Peyer's patch (tissue), 4 donors: Measurements from ENCODE around the gene ALPI. TPM values are rescaled to one million over a fixed set of nuclear protein-coding genes. Genes with fewer than 3 reads are reported as not detected.

Experiments used
- DNase-seq, 3 donors: peaks; one replicate each; pipeline ENCODE4 v3.0.0-alpha.2; 2017 to 2019
- H3K27ac ChIP-seq, 4 donors: fragments of 200-600 bp; sonication (generic); one replicate each; pipeline ENCODE4 v1.5.1; 2016 to 2019
- H3K27me3 ChIP-seq, 2 donors: fragments of 200-600 bp; sonication (generic); one replicate each; pipeline ENCODE4 v1.5.1; 2019
- H3K36me3 ChIP-seq, 3 donors: fragments of 200-600 bp; sonication (generic); one replicate each; pipeline ENCODE4 v1.5.1; 2016 to 2019
- H3K4me1 ChIP-seq, 4 donors: fragments of 200-600 bp; sonication (generic); one replicate each; pipeline ENCODE4 v1.5.1; 2016 to 2019
- H3K4me3 ChIP-seq, 4 donors: fragments of 200-600 bp; sonication (generic); 1 replicate in 3 of 4; 2 replicates in 1 of 4; pipeline ENCODE4 v1.5.1; 2016 to 2019; ENCODE audit warnings: mild to moderate bottlenecking in 1 of 4
- H3K9me3 ChIP-seq, 4 donors: fragments of 200-600 bp; sonication (generic); one replicate each; pipeline ENCODE4 v1.5.1; 2016 to 2019; ENCODE audit warnings: mild to moderate bottlenecking in 1 of 4
- POLR2A ChIP-seq, 2 donors: fragments of 450-650 bp; IDR thresholded peaks; one replicate each; pipeline ENCODE4 v1.5.1; 2017; ENCODE audit warnings: antibody characterized with exemption in 2 of 2, mild to moderate bottlenecking in 2 of 2, moderate library complexity in 2 of 2
- total RNA-seq, 4 donors: library from RNA; depleted of rRNA; stranded (reverse); fragments of >200 nt; gene quantifications; one replicate each; pipeline ENCODE4 v1.1.0, GENCODE V29; 2016
- TF ChIP-seq, protein P1 (sequence below), 6 experiments: fragments of 450-650 bp in 4 of 6; fragments of 200-600 bp in 2 of 6; sonication (generic) in 1 of 6; IDR thresholded peaks; one replicate each; pipeline ENCODE4 v1.5.1; 2017 to 2019; ENCODE audit warnings: antibody characterized with exemption in 6 of 6, mild to moderate bottlenecking in 3 of 6, moderate library complexity in 1 of 6

The ALPI gene
- total RNA-seq, 4 donors from 2014 or later, result 22.3 to 473 (median 350) TPM

GRCh38 chr2:232454630-232455029, 1.3 kb upstream of the ALPI start:
- H3K27ac ChIP-seq, result peak overlapping the region in 2 of 4 donors; percentile 84 to 94
- H3K27me3 ChIP-seq, result no peaks in the 10 kb centered on the region
- no peaks in the 10 kb centered on the region for H3K36me3 ChIP-seq
- H3K4me1 ChIP-seq, result no peaks in the 10 kb centered on the region
- DNase-seq, result peak in 1 of 3 donors; percentile 27
- TF ChIP-seq, protein P1, sequence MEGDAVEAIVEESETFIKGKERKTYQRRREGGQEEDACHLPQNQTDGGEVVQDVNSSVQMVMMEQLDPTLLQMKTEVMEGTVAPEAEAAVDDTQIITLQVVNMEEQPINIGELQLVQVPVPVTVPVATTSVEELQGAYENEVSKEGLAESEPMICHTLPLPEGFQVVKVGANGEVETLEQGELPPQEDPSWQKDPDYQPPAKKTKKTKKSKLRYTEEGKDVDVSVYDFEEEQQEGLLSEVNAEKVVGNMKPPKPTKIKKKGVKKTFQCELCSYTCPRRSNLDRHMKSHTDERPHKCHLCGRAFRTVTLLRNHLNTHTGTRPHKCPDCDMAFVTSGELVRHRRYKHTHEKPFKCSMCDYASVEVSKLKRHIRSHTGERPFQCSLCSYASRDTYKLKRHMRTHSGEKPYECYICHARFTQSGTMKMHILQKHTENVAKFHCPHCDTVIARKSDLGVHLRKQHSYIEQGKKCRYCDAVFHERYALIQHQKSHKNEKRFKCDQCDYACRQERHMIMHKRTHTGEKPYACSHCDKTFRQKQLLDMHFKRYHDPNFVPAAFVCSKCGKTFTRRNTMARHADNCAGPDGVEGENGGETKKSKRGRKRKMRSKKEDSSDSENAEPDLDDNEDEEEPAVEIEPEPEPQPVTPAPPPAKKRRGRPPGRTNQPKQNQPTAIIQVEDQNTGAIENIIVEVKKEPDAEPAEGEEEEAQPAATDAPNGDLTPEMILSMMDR (IDR thresholded peaks at IDR 0.05), result no peak
- TF ChIP-seq POLR2A (IDR thresholded peaks at IDR 0.05), result no peak
- no peak overlapping the region for H3K4me3 ChIP-seq
- no peaks in the 10 kb centered on the region for H3K9me3 ChIP-seq

- H3K4me3 ChIP-seq, result peak overlapping the region in 3 of 4 donors; percentile 14 to 55 (median 54)
These were observed 555 bp downstream of the ALPI start for GRCh38 chr2:232456296-232457120.

DNA sequence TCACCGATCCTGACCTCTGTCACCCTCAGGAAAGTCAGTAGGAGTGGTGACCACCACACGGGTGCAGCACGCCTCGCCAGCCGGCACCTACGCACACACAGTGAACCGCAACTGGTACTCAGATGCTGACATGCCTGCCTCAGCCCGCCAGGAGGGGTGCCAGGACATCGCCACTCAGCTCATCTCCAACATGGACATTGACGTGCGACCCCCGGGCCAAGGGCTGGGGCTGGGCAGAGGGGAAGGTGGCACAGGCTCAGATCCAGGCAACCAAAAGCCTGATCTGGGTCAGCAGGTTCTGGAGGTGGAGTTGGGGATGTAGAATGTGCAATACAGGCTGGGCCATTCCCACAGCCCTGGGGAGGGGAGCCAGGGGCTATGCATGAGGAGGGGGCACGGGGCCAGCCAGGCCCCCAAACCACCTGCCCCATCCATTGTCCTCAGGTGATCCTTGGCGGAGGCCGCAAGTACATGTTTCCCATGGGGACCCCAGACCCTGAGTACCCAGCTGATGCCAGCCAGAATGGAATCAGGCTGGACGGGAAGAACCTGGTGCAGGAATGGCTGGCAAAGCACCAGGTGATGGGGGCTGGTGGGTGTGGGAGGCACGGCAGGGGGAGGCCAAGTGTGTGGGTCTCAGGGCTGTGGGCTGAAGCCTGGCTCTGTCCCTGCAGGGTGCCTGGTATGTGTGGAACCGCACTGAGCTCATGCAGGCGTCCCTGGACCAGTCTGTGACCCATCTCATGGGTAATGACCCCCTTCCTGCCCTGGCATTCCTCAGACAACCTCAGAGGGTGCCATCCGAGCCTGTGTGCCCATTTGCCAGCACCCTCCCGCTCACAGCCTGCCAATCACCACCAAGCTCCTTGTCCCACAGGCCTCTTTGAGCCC, 1.4 kb downstream of the ALPI start:
- DNase-seq, result peak in 1 of 3 donors; percentile 40
- Histone ChIP-seq H3K9me3 (no peaks in the 10 kb centered on the region), H3K27me3 (no peaks in the 10 kb centered on the region), H3K4me1 (no peaks in the 10 kb centered on the region), H3K27ac (peak overlapping the region in 1 of 4 donors; percentile 94), H3K36me3 (no peaks in the 10 kb centered on the region), H3K4me3 (peak overlapping the region in 3 of 4 donors; percentile 14 to 55 (median 54))
- TF ChIP-seq, protein P1 (IDR thresholded peaks at IDR 0.05), result no peak
- TF ChIP-seq POLR2A (IDR thresholded peaks at IDR 0.05), result no peak

More at GRCh38 chr2:232456296-232457120, 555 bp downstream of the ALPI start:
- DNase-seq, result peak in 2 of 3 donors; percentile 42 to 44
- Histone ChIP-seq H3K9me3 (no peaks in the 10 kb centered on the region), H3K27me3 (no peaks in the 10 kb centered on the region), H3K36me3 (no peaks in the 10 kb centered on the region), H3K4me1 (no peaks in the 10 kb centered on the region), H3K27ac (peak overlapping the region in 3 of 4 donors; percentile 45 to 94 (median 84))
- no peak for TF ChIP-seq POLR2A (IDR thresholded peaks at IDR 0.05)
- TF ChIP-seq, protein P1 (IDR thresholded peaks at IDR 0.05), result no peak

- Histone ChIP-seq H3K27me3 (no peaks in the 10 kb centered on the region), H3K4me1 (no peaks in the 10 kb centered on the region), H3K27ac (no peak overlapping the region), H3K9me3 (no peaks in the 10 kb centered on the region), H3K36me3 (no peaks in the 10 kb centered on the region), H3K4me3 (peak overlapping the region in 1 of 4 donors; percentile 54)
- no peak for TF ChIP-seq POLR2A (IDR thresholded peaks at IDR 0.05)
- TF ChIP-seq, protein P1 (IDR thresholded peaks at IDR 0.05), result no peak
- DNase-seq, result peak in 1 of 3 donors; percentile 48
These were observed 2.2 kb downstream of the ALPI start for GRCh38 chr2:232458051-232458660.
